ENCODE data around the gene GABRB1. TPM values are rescaled to one million over a fixed set of nuclear protein-coding genes. Genes with fewer than 3 reads are reported as not detected.

GABRB1 gene
- total and polyA plus RNA-seq, 2 of the 8 experiments (the other 6 are each of a cell fraction or from before 2014, with no cell fraction given), result 0.22 to 0.38 TPM

DNA sequence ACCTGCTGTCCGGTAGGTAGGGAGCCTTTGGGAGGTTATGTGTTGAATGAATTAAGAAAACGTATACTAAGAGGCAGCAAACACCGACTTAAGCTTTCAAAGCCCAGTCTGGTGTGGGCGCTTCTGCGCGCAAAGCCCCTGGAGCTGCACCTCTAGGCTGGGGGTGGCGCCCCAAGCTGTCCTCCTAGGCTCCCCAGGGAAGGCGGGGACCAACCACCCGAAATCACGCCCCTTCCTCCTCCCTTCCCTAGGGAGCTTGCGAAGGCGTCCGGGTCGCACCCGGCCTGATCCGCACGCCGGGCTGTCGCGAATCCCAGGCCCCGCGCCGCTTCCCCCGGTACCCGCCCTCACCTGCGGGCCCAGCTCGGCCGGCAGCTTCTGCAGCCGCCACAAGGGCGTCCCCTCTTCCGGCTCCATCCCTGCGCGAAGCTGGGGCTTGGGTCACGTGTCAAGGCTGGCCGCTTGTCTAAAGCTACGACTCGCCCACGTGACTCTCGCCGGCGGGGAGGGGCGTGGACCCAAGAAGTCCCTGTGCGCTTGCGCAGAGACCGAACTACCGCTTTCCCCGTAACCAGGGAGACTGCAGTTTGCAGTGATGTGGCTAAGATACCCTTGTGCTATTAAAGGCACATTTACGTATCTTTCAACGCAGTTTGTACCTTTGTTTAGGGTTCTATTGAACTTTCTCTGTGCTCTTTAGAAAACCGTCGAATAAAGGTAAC is 432.0 kb downstream of the GABRB1 start, which contains the start of gene COMMD8 (continued):
- TF ChIP-seq MAFK (IDR thresholded peaks at IDR 0.05; ENCODE audit: low read depth, low read length) (no peak), SIRT6 (IDR thresholded peaks at IDR 0.05; ENCODE audit: low read length) (no peak), GABPA (IDR thresholded peaks at IDR 0.05; ENCODE audit: borderline replicate concordance, insufficient read depth, low read length) (no peak), EP300 (IDR thresholded peaks at IDR 0.05; ENCODE audit: borderline replicate concordance in 1 of 2, low read depth in 2 of 2, low read length in 2 of 2) (peak in 1 of 2 experiments; percentile 88; a peak in 1 of 3 replicates), KDM4A (IDR thresholded peaks at IDR 0.05; ENCODE audit: low read depth, low read length, severe bottlenecking) (peak; percentile 94), BRCA1 (IDR thresholded peaks at IDR 0.05; ENCODE audit: low read depth, low read length) (no peak), BACH1 (IDR thresholded peaks at IDR 0.05; ENCODE audit: low read length) (no peak), TCF12 (IDR thresholded peaks at IDR 0.05; ENCODE audit: low read depth, low read length) (peak; percentile 64; the same call in 1 of the 2 replicates), PHF8 (conservative IDR thresholded peaks at IDR 0.05; ENCODE audit: low read depth, low read length) (peak; percentile 54; the same call in 1 of the 2 replicates), POLR2AphosphoS5 (IDR thresholded peaks at IDR 0.05; ENCODE audit: low read depth, low read length) (no peak; the same call in 1 of the 2 replicates), FOSL1 (IDR thresholded peaks at IDR 0.05; ENCODE audit: insufficient read depth, low read depth, low read length) (no peak), JUN (IDR thresholded peaks at IDR 0.05; ENCODE audit: low read depth, low read length) (no peak), RBBP5 (IDR thresholded peaks at IDR 0.05; ENCODE audit: borderline replicate concordance, low read depth, low read length) (peak; percentile 100), ASH2L (IDR thresholded peaks at IDR 0.05; ENCODE audit: low read length) (peak; percentile 99), SP2 (IDR thresholded peaks at IDR 0.05; ENCODE audit: low read length) (no peak), NANOG (IDR thresholded peaks at IDR 0.05; ENCODE audit: insufficient read depth, low read depth, low read length, poor library complexity, severe bottlenecking) (peak; percentile 35), EGR1 (IDR thresholded peaks at IDR 0.05; ENCODE audit: borderline replicate concordance, low read depth, low read length) (peak; percentile 94)
- TF ChIP-seq, protein P1, sequence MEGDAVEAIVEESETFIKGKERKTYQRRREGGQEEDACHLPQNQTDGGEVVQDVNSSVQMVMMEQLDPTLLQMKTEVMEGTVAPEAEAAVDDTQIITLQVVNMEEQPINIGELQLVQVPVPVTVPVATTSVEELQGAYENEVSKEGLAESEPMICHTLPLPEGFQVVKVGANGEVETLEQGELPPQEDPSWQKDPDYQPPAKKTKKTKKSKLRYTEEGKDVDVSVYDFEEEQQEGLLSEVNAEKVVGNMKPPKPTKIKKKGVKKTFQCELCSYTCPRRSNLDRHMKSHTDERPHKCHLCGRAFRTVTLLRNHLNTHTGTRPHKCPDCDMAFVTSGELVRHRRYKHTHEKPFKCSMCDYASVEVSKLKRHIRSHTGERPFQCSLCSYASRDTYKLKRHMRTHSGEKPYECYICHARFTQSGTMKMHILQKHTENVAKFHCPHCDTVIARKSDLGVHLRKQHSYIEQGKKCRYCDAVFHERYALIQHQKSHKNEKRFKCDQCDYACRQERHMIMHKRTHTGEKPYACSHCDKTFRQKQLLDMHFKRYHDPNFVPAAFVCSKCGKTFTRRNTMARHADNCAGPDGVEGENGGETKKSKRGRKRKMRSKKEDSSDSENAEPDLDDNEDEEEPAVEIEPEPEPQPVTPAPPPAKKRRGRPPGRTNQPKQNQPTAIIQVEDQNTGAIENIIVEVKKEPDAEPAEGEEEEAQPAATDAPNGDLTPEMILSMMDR (IDR thresholded peaks at IDR 0.05; ENCODE audit: control extremely low read depth in 1 of 3, insufficient read depth in 1 of 3, low read depth in 1 of 3, low read length in 3 of 3), result peak in 1 of 3 experiments; percentile 6; a peak in 1 of 4 replicates
- TF ChIP-seq, protein P2, sequence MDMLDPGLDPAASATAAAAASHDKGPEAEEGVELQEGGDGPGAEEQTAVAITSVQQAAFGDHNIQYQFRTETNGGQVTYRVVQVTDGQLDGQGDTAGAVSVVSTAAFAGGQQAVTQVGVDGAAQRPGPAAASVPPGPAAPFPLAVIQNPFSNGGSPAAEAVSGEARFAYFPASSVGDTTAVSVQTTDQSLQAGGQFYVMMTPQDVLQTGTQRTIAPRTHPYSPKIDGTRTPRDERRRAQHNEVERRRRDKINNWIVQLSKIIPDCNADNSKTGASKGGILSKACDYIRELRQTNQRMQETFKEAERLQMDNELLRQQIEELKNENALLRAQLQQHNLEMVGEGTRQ (IDR thresholded peaks at IDR 0.05; ENCODE audit: low read length), result peak; percentile 99
- TF ChIP-seq, protein P3, sequence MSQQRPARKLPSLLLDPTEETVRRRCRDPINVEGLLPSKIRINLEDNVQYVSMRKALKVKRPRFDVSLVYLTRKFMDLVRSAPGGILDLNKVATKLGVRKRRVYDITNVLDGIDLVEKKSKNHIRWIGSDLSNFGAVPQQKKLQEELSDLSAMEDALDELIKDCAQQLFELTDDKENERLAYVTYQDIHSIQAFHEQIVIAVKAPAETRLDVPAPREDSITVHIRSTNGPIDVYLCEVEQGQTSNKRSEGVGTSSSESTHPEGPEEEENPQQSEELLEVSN (IDR thresholded peaks at IDR 0.05), result peak; percentile 68

All from H1 (cell line).